Femur (tissue), 1 donor: Measurements from ENCODE around the gene TRAF7.

ENCODE experiments used
- DNase-seq: peaks from one replicate; pipeline ENCODE4 v3.0.0-alpha.2; 2017

TRAF7 gene

DNA sequence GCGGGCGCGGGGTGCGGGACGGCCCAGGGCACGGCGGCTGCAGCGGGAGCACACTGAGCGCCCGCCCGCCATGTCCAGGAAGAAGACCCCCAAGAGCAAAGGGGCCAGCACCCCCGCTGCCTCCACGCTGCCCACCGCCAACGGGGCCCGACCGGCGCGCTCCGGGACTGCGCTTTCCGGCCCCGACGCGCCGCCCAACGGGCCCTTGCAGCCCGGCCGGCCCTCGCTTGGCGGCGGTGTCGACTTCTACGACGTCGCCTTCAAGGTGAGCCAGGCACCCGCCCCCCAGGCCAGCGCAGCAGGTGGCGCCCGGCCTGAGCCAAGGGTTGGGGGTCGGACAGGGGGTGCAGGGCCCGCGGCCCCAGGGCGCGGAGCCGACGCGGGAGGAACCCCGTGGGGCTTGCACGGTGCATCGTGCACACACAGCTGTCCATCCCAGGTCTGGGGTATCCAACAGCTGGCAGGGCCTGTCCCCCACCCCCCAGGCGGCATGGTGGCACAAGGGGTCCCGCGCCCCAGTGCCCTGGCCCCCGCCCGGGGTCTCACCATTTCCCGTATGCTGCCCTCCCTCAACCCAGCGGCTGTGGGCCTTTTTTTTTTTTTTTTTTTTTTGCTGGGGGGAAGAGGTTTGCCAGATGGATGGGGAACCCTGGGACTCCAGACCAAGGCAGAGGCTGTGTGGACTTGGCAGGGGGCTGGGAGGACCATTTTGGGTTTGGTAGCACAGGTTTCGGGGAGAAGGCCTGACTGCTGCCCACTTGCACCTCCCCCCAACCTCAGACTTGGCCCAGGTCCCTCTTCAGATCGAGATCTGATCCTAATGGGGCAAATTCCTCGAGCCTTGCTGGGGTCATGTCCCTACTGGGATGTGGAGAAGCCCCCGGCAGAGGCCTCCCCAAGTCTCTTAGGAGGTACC lies 6.6 kb upstream of the TRAF7 start:
- DNase-seq, result peak; percentile 43

DNA sequence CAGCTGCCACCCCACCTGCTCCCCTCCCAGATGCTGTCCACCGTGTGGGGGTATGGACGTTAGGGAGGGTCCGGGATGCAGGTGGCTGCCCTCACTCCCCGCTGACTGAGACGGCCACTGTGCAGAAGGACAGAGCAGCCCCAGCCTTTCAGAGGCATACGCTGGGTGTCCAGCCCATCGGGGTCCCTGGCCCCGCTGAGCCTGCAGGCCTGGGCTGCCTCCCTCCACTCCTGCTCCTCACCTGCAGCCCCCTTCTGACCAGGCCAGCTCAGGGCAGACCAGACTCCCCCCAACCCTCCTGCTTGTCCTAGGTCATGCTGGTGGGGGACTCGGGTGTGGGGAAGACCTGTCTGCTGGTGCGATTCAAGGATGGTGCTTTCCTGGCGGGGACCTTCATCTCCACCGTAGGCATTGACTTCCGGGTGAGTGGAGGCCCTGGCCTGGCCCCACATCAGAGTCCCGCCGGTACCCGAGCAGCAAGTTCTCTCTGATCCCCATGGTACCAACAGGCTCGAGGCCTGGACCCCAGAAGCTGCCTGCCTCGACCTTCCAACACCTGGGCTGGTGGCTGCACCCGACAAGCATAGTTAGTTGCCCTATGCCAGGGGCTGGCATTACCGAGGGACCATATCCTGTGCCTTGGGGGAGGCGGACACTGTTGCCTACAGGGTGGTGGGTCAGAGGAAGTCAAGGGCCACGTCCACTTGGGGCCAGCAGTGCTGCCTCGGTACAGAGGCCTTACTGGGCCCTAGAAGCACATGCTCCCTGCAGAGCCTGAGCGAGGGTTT lies 5.8 kb upstream of the TRAF7 start:
- no peak for DNase-seq

DNA sequence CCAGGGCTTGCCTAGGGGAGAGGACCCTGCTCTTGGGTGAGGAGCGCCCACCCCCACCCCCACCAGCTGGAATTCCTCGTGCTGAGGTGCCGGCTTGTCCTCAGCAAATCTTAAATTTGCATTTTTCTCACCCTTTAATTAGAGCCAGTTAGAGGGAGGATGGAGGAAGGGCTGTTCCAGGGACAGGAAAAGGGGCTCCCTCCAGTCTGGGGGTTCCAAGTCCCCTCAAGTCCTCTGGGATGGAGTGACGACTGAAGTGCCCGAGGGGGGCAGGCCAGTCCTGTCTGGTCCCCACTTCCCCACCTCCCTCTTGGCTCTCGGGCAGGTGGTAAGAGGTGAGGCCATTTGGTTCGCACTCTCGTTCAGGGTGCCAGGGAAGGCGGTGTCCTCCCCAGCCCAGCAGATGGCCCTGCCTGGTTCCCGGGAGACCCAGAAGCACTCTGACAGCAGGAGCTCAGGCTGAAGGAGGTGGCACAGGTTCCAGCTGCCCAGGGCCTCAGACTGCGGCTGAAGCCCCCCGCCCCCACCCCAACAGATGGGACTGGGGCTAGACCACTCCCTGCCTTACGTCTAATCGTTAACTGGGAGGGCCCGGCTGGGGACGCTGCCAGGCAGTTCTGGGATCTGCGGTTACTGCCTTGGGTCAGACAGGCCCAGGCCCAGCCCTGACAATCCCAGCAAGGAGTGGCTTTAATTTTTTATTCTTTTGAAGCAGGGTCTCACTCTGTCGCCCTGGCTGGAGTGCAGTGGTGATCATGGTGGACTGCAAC lies 5.0 kb upstream of the TRAF7 start:
- peak; percentile 63 for DNase-seq

DNA sequence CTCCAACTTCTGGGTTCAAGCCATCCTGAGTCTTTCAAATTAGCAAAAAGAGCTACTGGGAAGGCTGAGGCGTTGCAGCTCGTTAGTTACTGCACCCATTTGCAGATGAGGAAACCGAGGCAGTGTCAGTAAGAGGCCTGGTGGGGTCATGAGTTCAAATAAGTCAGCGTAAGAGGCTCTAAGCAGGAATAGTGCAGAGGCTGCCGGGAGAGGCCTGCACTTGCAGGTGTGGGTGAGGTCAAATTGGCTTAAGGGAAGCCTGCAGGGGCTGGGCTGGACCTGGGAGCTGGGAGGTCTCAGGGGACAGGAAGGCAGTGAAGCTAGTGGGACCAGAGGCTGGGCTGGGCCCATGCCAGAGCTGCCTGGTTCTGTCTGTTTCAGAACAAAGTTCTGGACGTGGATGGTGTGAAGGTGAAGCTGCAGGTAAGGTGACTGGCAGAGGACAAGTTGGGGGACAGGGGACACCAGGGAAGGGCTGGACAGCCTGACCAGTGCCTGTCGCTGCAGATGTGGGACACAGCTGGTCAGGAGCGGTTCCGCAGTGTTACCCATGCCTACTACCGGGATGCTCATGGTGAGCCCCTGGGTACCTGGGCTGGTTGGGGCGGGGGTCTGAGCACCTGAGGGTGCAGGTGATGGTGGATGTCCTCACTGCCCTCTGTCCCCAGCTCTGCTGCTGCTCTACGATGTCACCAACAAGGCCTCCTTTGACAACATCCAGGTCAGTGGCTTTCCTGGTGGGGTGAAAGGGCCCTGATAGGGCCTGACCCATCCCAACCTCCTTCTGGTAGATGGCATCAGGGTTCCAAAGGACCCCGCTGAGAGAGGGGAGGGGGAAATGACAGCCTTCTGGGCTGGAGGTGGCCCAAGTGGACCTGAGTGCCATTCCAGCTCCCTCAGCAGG lies 4.1 kb upstream of the TRAF7 start:
- no peak for DNase-seq

DNA sequence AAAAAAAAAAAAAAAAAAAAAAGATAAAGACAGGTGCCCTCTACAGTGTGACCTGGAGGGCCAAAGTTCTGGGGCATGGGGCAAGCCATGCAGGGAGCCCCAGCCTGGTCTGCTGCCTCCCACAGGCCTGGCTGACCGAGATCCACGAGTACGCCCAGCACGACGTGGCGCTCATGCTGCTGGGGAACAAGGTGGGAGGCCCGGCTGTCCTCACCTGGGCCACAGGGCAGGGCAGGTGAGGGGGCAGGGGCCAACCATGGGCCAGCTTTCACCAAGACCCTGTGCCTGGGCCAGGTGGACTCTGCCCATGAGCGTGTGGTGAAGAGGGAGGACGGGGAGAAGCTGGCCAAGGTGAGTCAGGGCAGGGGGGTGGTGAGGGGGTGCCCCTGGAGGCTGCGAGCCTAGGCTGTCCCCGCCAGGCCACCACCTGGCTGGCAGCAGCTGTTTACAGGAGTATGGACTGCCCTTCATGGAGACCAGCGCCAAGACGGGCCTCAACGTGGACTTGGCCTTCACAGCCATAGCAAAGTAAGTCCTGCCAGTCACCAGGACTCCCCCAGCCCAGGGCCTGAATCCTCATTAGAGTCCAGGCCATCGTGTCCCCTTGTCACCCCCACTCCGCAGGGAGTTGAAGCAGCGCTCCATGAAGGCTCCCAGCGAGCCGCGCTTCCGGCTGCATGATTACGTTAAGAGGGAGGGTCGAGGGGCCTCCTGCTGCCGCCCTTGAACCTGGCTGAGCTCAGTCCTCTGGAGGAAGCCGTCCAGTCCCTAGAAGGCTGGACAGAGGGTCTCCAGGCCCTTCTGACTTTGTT lies 2.7 kb upstream of the TRAF7 start:
- DNase-seq, result no peak

DNA sequence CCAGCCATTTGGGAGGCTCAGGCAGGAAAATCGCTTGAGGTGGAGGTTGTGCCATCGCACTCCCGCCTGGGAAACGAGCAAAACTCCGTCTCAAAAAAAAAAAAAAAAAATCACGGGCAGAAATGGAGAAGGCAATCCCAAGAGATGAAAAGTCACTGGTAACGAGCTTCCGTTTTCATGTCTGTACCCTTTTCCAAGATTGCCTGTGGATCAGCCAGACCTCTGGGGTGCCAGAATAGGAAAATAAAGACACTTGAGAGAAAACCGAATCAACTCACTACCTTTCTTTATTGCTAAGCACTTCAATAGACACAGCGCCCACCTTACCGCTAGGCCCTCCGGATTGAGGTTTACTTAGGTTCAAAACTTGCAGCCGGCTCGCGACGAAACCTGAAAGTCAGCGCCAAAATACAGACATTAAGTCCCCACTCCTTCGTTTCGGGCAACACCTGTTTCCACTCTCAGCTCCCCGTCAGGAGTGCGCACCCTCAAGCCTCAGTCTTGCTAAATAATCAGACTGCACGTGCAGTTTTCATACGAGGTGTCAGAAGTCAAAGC lies 970 bp upstream of the TRAF7 start:
- DNase-seq, result no peak

DNA sequence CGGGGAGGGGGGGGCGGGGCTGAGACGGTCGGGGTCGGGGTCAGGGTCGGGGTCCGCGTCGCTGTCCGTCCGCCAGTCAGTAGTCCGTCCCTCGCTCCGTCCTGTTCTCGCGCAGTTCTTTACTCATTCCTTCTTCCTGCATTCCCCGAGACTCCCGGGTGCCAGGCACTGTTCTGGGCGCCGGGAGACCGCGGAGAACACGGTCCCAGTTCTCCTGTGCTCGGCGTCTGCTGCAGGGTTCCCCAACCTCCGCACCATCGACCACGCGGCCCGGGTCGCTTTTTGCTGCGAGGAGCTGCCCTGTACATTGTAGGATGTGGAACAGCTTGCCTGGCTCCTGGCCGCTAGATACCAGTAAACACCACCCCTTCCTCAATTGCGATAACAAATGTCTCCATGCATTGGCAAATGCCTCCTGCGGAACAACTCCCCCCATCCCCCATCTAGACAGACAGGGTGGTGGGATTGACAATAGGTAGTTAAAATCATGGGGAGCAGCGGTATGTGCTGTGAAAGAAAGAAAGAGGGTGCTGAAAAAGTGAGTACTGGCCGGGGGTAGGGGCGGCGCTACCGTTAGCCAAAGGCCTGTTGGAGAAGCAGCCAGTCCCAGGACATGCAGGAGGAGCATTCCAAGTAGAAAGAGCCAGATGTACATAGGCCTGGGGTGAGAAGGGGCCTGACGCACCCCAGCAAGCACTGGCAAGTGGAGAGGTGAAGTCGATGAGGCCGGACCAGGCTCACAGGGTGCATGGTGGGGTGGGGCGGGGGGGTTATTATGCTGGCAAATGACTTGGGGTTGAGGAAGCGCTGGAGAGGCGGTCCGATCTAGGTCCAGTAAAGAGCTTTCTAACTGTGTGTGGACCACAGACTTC lies 631 bp downstream of the TRAF7 start:
- DNase-seq, result peak; percentile 80

DNA sequence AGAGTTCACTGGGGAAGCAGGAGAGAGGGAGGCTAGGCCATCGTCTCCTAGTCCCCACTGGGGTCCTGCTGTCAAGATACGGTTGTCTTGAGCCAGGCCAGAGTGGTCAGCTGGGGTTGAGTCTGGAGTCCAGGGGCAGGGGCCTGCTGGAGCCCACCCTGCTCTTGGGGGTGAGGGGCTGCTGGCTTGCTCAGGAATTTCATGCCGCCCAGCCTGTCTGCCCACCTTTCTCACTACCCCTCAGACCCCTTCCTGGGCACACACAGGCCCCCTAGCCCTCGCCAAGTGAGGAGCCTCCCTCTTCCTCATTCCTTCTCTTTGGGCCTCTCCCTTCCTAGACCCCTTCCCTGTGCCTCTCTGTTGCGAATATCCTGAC lies 1.3 kb downstream of the TRAF7 start:
- no peak for DNase-seq

DNA sequence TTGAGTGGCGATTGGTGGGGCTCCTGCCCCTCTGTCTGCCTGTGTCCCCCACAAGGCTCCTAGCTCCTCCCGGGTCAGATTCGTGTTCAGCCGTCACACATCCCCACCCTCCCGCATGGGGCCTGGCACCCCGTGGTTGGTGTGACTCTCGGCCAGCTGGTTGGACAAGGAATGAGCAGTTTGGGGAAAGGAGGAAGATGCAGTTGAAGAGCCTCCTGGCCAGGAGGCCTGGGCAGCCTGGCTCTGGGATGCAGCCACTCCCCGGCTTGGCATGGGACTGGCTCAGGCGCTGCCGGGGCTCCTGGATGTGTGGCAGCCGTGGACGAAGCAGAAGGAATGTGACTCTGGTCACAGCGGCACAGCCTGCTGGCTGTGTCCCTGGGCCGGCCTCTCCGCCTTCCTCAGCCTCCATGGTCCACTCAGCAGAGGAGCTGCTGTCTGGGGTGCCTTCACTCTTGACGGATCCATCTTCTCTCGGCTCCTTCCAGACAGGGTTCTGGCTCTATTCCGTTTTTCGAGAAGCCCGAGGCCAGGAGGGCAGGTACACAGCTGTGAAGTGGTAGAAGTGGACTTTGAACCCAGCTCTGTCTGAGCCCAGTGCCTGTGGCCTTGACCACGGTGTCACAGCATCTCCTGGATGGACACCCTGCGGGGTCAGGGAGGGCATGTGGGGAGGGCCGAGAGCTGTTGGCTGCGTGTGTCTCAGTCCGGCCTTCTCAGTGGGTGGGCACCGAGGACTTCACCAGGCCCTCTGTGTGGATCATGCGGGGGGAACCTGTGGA lies 2.1 kb downstream of the TRAF7 start:
- DNase-seq, result no peak

DNA sequence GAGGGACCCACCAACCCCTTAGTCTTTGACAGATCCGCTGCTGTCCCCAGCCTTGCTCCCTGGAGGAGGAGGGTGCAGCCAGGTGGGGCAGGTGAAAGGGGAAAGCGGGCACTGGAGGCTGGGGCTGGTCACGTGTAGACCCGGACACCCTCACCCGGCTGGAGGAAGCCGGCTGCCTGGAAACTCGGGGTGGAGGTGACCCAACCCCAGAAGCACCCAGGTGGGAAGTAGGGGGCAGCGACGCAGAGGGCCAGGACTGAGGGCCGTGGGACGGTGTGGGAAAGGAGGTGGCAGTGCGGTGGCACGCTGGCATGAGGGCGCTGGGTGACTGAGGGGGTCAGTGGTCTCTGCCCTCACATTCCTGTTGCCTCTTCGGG lies 2.7 kb downstream of the TRAF7 start:
- DNase-seq, result no peak

DNA sequence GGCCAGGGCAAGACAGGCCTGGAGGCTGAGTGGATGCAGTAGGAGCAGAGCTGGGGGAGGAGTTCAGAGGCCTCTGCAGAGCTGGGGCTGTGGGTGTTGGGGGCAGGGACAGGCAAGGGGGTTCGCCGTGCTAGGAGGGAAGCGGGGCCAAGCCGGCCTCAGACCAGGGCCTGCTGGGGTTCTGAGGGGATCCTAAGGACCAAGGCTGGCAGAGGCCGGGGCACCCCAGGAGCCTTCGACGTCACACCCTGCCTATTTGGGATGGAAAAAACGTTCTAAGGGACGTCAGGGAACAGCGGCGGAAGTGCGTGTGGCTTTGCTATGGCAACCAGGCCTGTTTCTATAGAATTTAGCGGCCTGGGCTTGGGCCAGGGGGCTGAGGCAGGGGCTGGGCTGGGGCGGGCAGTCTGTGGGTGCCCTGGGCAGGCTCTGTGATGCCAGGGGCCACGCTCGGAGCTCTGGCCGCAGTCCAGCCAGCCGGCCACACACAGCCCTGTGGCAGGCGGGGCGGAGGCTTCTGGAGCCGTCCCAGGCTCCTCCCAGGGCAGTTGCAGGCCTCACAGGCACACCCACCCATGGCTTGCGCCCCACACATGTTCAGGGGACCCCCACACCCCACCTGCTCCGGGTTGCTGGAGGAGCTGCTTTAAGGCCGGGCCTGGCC lies 3.7 kb downstream of the TRAF7 start:
- peak; percentile 93 for DNase-seq

DNA sequence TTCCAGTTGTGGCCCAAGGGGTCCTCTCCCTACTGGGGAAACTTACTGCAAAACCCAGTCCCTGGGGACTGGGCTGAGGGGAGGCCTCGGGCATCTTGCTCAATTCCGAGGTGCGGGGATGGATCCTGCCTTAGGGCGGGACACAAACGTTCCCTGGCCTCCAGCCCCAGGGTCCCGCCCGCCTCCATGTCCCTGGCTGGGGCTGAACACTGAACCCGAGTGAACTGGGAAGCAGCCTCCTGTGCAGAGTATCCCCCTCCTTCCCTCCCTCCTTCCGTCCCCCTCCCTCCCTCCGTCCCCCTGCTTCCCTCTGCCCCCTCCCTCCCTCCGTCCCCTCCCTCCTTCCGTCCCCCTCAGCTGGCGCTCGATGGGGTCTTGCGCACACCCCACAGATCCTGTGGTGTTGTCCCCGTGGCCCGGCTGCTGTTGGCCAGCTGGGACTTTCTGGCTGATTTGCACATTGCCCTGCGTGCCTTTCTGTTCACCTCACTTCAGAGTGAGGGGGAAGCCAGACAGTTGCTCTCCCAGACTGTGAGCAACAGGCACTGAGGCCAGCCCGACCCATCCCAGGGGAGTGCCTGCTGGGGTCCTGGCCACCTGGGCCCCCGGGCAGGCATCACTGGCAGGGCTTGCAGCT lies 5.5 kb downstream of the TRAF7 start:
- DNase-seq, result no peak

DNA sequence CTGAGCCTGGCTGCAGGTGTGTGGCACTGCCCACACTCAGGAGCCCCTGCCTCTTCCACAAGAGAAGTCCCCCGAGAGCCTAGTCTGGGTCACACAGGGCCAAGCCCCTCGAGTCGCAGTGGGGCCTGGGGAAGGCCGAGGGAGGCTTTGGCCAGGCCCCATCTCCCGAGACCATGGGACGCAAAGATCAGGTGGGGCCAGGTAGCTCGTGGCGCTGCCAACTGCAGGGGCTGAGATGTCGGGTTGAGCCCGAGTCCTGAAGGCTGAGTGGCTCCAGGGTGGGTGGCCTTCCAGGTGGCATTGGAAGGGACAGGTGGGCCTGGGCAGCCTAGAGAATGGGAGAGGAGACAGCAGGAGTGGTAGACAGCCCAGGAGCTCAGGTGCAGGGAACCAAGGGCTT lies 6.3 kb downstream of the TRAF7 start:
- DNase-seq, result no peak

DNA sequence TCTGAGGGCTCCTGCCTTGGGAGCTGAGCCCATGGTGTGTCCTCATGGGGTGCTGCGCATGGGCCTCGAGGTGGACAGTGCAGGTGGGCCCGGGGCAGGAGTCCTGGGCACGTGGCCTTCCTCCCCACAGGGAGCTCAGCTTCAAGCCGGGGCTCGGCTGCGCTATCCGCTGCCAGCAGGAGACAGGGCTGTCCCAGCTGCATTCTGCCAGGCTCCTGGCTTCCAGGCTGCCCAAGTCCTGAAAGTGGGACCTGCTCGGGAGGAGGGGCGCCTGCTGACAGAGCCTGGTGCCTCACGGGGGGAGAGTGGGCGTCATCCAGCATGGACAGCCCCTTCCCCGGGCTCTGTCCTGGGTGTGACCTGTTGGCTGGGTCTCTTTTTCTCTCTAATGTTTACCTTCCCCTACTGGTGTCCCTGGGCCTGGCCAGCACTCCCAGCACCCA lies 7.1 kb downstream of the TRAF7 start:
- DNase-seq, result no peak

DNA sequence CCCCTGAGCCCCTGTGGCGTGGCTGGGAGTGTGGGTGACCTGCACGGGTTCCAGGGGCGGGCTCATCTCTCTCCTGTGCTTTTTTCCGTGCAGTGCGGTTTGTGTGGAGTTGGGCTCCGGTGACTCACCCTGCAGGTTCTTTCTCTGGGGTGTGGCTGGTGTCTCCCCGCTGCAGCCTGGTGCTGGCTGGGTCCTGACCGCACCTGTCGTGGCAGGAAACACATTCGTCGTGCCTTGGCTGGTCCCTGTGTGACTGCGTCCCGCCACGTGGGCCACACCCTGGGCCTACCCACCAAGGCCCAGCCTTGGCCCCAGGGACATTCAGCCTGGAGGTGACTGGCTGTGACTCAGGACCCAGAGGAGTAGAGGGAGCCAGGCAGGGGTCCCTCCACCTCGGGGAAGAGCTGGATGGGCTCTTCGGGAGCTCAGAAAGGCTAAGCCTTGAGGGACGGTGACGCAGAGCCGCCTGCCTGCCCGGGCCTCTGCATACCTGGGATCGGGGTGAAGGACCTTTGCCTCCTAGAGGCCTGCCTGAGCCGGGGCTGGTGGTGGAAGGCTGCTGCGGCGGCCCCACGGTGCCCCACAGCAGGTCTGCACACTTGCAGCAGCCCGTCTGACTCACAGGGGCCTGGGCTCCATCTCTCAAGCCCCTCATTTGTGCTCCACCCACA lies 7.8 kb downstream of the TRAF7 start:
- DNase-seq, result no peak

DNA sequence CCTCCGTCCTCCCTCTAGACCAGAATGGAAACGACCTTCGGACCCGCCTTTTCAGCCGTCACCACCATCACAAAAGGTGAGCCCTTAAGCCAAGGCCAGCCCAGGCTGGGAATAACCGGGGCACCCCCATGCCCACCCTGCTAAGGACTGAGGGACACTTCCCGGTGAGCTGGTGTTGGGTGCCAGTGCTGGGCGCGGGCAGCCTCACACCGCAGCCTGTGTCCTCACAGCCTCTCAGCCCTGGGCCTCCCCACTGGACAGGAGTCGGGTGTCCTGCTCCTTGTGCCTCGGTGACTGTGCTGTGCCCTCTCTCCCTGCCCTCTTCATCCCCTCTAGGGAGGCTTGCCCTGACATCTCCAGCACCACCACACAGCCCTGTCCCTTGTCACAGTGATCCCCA lies 10.3 kb downstream of the TRAF7 start:
- DNase-seq, result no peak

DNA sequence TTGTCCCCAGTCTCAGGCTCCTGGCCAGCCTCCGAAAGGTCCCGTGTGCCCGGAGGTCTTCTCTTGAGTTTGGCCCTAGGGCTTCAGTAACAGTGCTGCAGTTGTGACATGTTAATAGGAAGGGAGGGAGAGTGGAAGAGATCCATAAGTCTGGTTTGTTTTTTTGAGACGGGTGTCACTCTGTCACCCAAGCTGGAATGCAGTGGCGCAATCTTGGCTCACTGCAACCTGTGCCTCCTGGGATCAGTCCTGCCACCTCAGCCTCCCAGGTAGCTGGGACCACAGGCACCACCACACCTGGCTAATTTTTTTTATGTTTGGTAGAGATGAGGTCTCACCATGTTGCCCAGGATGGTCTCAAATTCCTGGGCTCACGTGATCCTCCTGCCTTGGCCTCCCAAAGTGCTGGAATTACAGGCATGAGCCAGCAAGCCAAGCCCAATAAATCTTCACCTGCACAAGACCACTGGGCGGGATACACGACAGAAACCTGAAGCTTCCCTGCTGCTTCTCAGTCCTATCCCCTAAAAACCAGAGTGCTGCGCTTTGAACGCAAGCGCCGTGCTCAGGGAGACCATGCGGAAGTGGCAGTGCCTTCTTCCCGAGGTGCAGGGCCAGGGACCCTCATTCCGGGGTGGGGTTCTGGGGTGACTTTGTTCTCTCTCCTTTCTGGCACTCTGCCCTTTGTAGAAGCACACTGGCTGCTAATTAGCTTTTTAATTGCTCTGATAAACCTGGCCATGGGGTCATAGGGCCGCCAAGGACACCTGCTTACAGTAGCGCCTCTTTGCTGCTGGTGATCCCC lies 10.9 kb downstream of the TRAF7 start:
- DNase-seq, result no peak
